Fibroblast of skin of scalp (primary cell): ENCODE measurements around the gene CLIP2.
A peak's percentile ranks its signal among the peaks of the same experiment; 100 is the strongest.

ENCODE experiments used
- DNase-seq: peaks from one replicate; pipeline ENCODE4 v3.0.0-alpha.2; 2013

CLIP2 gene

GRCh38 chr7:74272305-74273038 is 16.7 kb upstream of the CLIP2 start:
- peak; percentile 99 for DNase-seq

- DNase-seq = no peak
These were observed 13.8 kb upstream of the CLIP2 start for GRCh38 chr7:74275401-74275881.

GRCh38 chr7:74277636-74278035 is 11.6 kb upstream of the CLIP2 start:
- no peak for DNase-seq

- no peak for DNase-seq
These were observed 8.2 kb upstream of the CLIP2 start for GRCh38 chr7:74280985-74281384.

- DNase-seq = no peak
These were observed 6.3 kb upstream of the CLIP2 start for GRCh38 chr7:74282748-74283459.

GRCh38 chr7:74283858-74284447 is 5.3 kb upstream of the CLIP2 start:
- DNase-seq = no peak

- no peak for DNase-seq
These were observed 4.4 kb upstream of the CLIP2 start for GRCh38 chr7:74284781-74285259.

GRCh38 chr7:74286131-74286530 is 3.1 kb upstream of the CLIP2 start:
- DNase-seq = no peak

GRCh38 chr7:74287303-74288033 is 1.7 kb upstream of the CLIP2 start:
- DNase-seq = no peak

- peak; percentile 26 for DNase-seq
These were observed 949 bp upstream of the CLIP2 start for GRCh38 chr7:74288034-74288881.

- peak; percentile 34 for DNase-seq
These were observed 699 bp downstream of the CLIP2 start for GRCh38 chr7:74289659-74290552.

- no peak for DNase-seq
These were observed 1.3 kb downstream of the CLIP2 start for GRCh38 chr7:74290553-74290950.

GRCh38 chr7:74290981-74291441 is 1.8 kb downstream of the CLIP2 start:
- DNase-seq = no peak

- DNase-seq = no peak
These were observed 2.3 kb downstream of the CLIP2 start for GRCh38 chr7:74291535-74291934.

- DNase-seq = no peak
These were observed 3.8 kb downstream of the CLIP2 start for GRCh38 chr7:74292757-74293576.

- DNase-seq = no peak
These were observed 4.3 kb downstream of the CLIP2 start for GRCh38 chr7:74293577-74293908.

- DNase-seq = peak; percentile 82
These were observed 5.2 kb downstream of the CLIP2 start for GRCh38 chr7:74294191-74294998.

- no peak for DNase-seq
These were observed 8.5 kb downstream of the CLIP2 start for GRCh38 chr7:74297516-74298233.
